ENCODE measurements around the gene HNRNPF.

DNA sequence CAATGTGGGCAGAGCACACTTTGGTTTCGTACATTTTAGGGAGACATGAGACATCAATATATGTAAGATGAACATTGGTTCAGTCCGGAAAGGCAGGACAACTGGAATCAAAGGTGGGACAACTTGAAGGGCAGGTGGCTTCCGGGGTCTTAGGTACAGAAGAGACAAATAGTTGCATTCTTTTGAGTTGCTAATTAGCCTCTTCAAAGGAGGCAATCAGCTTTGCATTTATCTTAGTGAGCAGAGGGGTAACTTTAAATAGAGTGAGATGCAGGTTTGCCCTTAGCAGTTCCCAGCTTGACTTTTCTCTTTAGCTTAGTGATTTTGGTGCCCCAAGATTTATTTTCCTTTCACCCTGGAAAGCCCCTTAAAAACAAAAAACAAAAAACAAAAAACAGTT lies 49.2 kb upstream of the HNRNPF start:
- TF ChIP-seq, protein P1, sequence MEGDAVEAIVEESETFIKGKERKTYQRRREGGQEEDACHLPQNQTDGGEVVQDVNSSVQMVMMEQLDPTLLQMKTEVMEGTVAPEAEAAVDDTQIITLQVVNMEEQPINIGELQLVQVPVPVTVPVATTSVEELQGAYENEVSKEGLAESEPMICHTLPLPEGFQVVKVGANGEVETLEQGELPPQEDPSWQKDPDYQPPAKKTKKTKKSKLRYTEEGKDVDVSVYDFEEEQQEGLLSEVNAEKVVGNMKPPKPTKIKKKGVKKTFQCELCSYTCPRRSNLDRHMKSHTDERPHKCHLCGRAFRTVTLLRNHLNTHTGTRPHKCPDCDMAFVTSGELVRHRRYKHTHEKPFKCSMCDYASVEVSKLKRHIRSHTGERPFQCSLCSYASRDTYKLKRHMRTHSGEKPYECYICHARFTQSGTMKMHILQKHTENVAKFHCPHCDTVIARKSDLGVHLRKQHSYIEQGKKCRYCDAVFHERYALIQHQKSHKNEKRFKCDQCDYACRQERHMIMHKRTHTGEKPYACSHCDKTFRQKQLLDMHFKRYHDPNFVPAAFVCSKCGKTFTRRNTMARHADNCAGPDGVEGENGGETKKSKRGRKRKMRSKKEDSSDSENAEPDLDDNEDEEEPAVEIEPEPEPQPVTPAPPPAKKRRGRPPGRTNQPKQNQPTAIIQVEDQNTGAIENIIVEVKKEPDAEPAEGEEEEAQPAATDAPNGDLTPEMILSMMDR (IDR thresholded peaks at IDR 0.05): no peak
- no peak for TF ChIP-seq POLR2AphosphoS5 (IDR thresholded peaks at IDR 0.05)
